Retinal pigment epithelial cell (primary cell): ENCODE results near the gene SIRT5.

Source experiments
- DNase-seq: peaks from one replicate; pipeline ENCODE4 v3.0.0-alpha.2; 2010; ENCODE audit warnings: low read depth
- H3K4me3 ChIP-seq: 2 replicates; pipeline ENCODE4 v1.5.1; 2011; ENCODE audit warnings: mild to moderate bottlenecking, low read length, control low read depth, moderate library complexity
- CTCF ChIP-seq: conservative IDR thresholded peaks from 2 replicates; pipeline ENCODE4 v1.5.1; 2011; ENCODE audit warnings: low read depth, low read length, control low read depth, inconsistent platforms

Gene SIRT5

GRCh38 chr6:13614126-13614925 lies 39.9 kb downstream of the SIRT5 start:
- DNase-seq, result peak; percentile 6
- TF ChIP-seq CTCF, result peak; percentile 4

GRCh38 chr6:13614926-13615791 lies 40.8 kb downstream of the SIRT5 start, which contains the start of gene NOL7:
TSS of gene NOL7 (plus strand) at chr6:13615335. CDS start at chr6:13615359, 24 bp downstream.
- DNase-seq, result peak; percentile 94
- peak within 1 kb of the TSS; percentile 86 for H3K4me3 ChIP-seq
- TF ChIP-seq CTCF, result peak; percentile 89

More at GRCh38 chr6:13614126-13614925, 39.9 kb downstream of the SIRT5 start:
- H3K4me3 ChIP-seq, result peak overlapping the region; percentile 86

GRCh38 chr6:13615792-13616120 lies 41.4 kb downstream of the SIRT5 start:
- no peak for TF ChIP-seq CTCF
- peak; percentile 0 for DNase-seq
- peak overlapping the region; percentile 86 for H3K4me3 ChIP-seq

- DNase-seq, result no peak
- no peak for TF ChIP-seq CTCF
- no peak overlapping the region for H3K4me3 ChIP-seq
These were observed 42.7 kb downstream of the SIRT5 start for GRCh38 chr6:13617066-13617465.

GRCh38 chr6:13624871-13625288 lies 50.5 kb downstream of the SIRT5 start:
- DNase-seq, result peak; percentile 2
- TF ChIP-seq CTCF, result peak; percentile 71
- H3K4me3 ChIP-seq, result no peak overlapping the region

DNA sequence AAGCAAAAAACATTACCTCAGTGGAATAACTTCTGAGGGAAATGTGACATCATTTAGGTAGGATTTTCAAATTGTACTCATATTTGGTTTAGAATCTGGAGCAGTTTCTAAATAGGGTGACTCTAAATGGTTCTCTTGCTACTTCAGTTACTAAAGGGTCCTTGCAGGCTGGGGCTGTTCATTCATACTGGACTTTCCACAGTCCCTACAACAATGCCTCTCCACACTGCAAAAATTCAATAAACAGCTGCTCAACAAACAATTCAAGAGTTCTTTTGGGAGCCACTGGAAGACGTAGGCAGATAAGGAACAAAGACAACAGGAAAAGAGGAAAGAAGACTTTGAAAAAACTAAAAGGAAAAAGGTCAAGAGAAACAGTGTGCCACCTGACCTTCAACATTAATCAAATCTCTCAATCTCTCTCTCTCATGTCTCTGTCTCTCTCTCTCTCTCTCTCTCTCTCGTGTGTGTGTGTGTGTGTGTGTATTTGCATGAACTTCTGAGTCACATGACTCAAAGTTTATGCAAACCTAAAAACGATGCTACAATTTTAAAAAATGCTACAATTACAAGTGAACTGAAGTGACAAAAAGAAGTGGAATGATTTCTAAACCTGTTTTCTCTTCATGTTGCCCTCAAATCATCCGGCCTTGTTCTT lies 55.2 kb downstream of the SIRT5 start:
- H3K4me3 ChIP-seq, result no peak overlapping the region
- DNase-seq, result no peak
- TF ChIP-seq CTCF, result no peak
